Thyroid gland (tissue), 4 donors: Measurements from ENCODE around the gene GALR3. TPM values are rescaled to one million over a fixed set of nuclear protein-coding genes. Genes with fewer than 3 reads are reported as not detected.
A peak's percentile ranks its signal among the peaks of the same experiment; 100 is the strongest.

Experiments used
- DNase-seq, 2 donors: peaks; one replicate each; pipeline ENCODE4 v3.0.0-alpha.2; 2019
- H3K27ac ChIP-seq, 3 donors: fragments of 200-600 bp; sonication (generic); 1 replicate in 2 of 3; 2 replicates in 1 of 3; pipeline ENCODE4 v1.5.1; 2016 to 2019; ENCODE audit warnings: mild to moderate bottlenecking in 1 of 3, moderate library complexity in 1 of 3
- H3K27me3 ChIP-seq: fragments of 200-600 bp; sonication (generic); one replicate; pipeline ENCODE4 v1.5.1; 2019
- H3K36me3 ChIP-seq, 2 donors: fragments of 200-600 bp; sonication (generic); one replicate each; pipeline ENCODE4 v1.5.1; 2016 to 2019
- H3K4me1 ChIP-seq, 2 donors: fragments of 200-600 bp; sonication (generic); one replicate each; pipeline ENCODE4 v1.5.1; 2017 to 2019
- H3K4me3 ChIP-seq, 3 donors: fragments of 200-600 bp; sonication (generic); replicated peaks in 1 of 3; 1 replicate in 2 of 3; 2 replicates in 1 of 3; pipeline ENCODE4 v1.5.1; 2016; ENCODE audit warnings: mild to moderate bottlenecking in 1 of 3
- H3K9me3 ChIP-seq: fragments of 200-600 bp; sonication (generic); one replicate; pipeline ENCODE4 v1.5.1; 2017
- CTCF ChIP-seq, 6 experiments: fragments of 200-600 bp in 3 of 6; fragments of 450-650 bp in 3 of 6; sonication (generic) in 3 of 6; IDR thresholded peaks; one replicate each; pipeline ENCODE4 v1.5.1; 2016 to 2019; ENCODE audit warnings: antibody characterized with exemption in 6 of 6, mild to moderate bottlenecking in 2 of 6, inconsistent platforms in 1 of 6, moderate library complexity in 1 of 6
- POLR2A ChIP-seq, 2 donors: fragments of 450-650 bp; IDR thresholded peaks; one replicate each; pipeline ENCODE4 v1.6.1; 2017; ENCODE audit warnings: antibody characterized with exemption in 2 of 2, mild to moderate bottlenecking in 2 of 2, moderate library complexity in 1 of 2
- WGBS, 2 donors: methylation state at CpG; one replicate each; pipeline ENCODE4 v1.1.5; 2017; 5-methylcytosine and 5-hydroxymethylcytosine counted together
- intact Hi-C: fragments of 100-400 bp; cut with DNase I; formaldehyde crosslinking; loops from one replicate; pipeline ENCODE4 v1.15.1; 2023
- microRNA counts, 2 donors: library from miRNA; unstranded; fragments of <30 nt; microRNA quantifications; one replicate each; lab custom pipeline; 2016 to 2017
- microRNA-seq: library from miRNA; unstranded; fragments of <30 nt; microRNA quantifications from one replicate; pipeline ENCODE4, GENCODE V29; 2016
- small RNA-seq: library from RNA; depleted of rRNA; stranded (forward); fragments of <200 nt; gene quantifications from one replicate; pipeline ENCODE3, GENCODE V24; 2016
- total RNA-seq, 4 donors: library from RNA; depleted of rRNA; stranded (reverse); fragments of >200 nt; gene quantifications; one replicate each; pipeline ENCODE4 v1.2.3, GENCODE V29; 2016

Gene GALR3
- total RNA-seq, 4 donors from 2014 or later = not detected

GRCh38 chr22:37865510-37865909 is 42.3 kb downstream of the GALR3 start:
- peak; percentile 60 to 64 for DNase-seq
- Histone ChIP-seq H3K27ac (peak overlapping the region; percentile 59 to 78 (median 71)), H3K4me3 (no peak overlapping the region), H3K4me1 (peaks cover 30 to 68% of the 10 kb centered on the region in 2 donors), H3K27me3 (no peaks in the 10 kb centered on the region), H3K9me3 (no peaks in the 10 kb centered on the region), H3K36me3 (peaks cover 23 to 39% of the 10 kb centered on the region in 2 donors)
- intact Hi-C loops = no loop called here
- 28 to 42% methylated on average over 6 of the region's 6 CpGs for WGBS, 2 donors
- TF ChIP-seq POLR2A (IDR thresholded peaks at IDR 0.05) (no peak), CTCF (IDR thresholded peaks at IDR 0.05) (no peak)

- Histone ChIP-seq H3K36me3 (peaks cover 40 to 59% of the 10 kb centered on the region in 2 donors), H3K27me3 (no peaks in the 10 kb centered on the region), H3K27ac (peak overlapping the region in 1 of 3 donors; percentile 9), H3K9me3 (no peaks in the 10 kb centered on the region), H3K4me1 (peaks cover 12 to 35% of the 10 kb centered on the region in 2 donors), H3K4me3 (no peak overlapping the region)
- no peak for DNase-seq
- intact Hi-C loops = no loop called here
- no peak for TF ChIP-seq CTCF (IDR thresholded peaks at IDR 0.05)
- no peak for TF ChIP-seq POLR2A (IDR thresholded peaks at IDR 0.05)
- WGBS, 2 donors = 83 to 84% methylated on average over 7 of the region's 7 CpGs
These were observed 47.1 kb downstream of the GALR3 start for GRCh38 chr22:37870273-37870672.

MicroRNAs within 50 kb of the gene (microRNA counts, 767-probe panel; counts per million panel counts)
- microRNA hsa-miR-658 (lab: Ali Mortazavi, UCI) (0 counts per million in 2 donors), microRNA hsa-miR-659-3p (lab: Ali Mortazavi, UCI) (0 counts per million in 2 donors)

Small RNA genes lying within 50 kb of the gene (microRNA-seq; reads per million reads assigned to microRNA genes)
- not detected for gene MIR659

Small RNA genes lying within 50 kb of the gene (small RNA-seq; reads per million reads assigned to genes)
- not detected for gene MIR659

Other genes with a start within 250 kb of the GALR3 start
- gene LGALS2, start 243.3 kb upstream of the GALR3 start, total RNA-seq = not detected
- gene GGA1, start 214.5 kb upstream of the GALR3 start, total RNA-seq = 10 to 100 TPM; 46.2 to 90.5 (median 60.4) TPM
- gene SH3BP1, start 183.7 kb upstream of the GALR3 start, total RNA-seq = 10 to 100 TPM in 1 of 4 donors, 1 to 10 TPM in 2, under 1 TPM in 1; 0.81 to 10.1 (median 3.3) TPM
- gene PDXP, start 164.7 kb upstream of the GALR3 start, total RNA-seq = 10 to 100 TPM in 3 of 4 donors, 1 to 10 TPM in 1; 4.2 to 15.8 (median 12.3) TPM
- 100 to 1,000 TPM; 146 to 212 (median 188) TPM for gene LGALS1, start 147.7 kb upstream of the GALR3 start, total RNA-seq
- 10 to 100 TPM; 18.7 to 52.6 (median 47.6) TPM for gene NOL12, start 137.0 kb upstream of the GALR3 start, total RNA-seq
- 100 to 1,000 TPM; 120 to 150 (median 140) TPM for gene TRIOBP, start 126.3 kb upstream of the GALR3 start, total RNA-seq
- gene GCAT, start 15.4 kb upstream of the GALR3 start, total RNA-seq = 10 to 100 TPM; 30.4 to 59.1 (median 38.2) TPM
- gene ANKRD54, start 21.0 kb downstream of the GALR3 start, total RNA-seq = 10 to 100 TPM; 54.7 to 75.9 (median 61.5) TPM
- gene EIF3L, start 26.0 kb downstream of the GALR3 start, total RNA-seq = 100 to 1,000 TPM; 423 to 557 (median 455) TPM
- gene MICALL1, start 82.9 kb downstream of the GALR3 start, total RNA-seq = 10 to 100 TPM; 22.2 to 48.3 (median 30.8) TPM
- gene C22orf23, start 130.2 kb downstream of the GALR3 start, total RNA-seq = 1 to 10 TPM in 1 of 4 donors, under 1 TPM in 3; 0.59 to 1.7 (median 0.73) TPM
- 10 to 100 TPM; 19.7 to 88.9 (median 55.2) TPM for gene POLR2F, start 130.3 kb downstream of the GALR3 start, total RNA-seq
- under 1 TPM in 1 of 4 donors, not detected in 3; 0.34 TPM for gene SOX10, start 161.2 kb downstream of the GALR3 start, total RNA-seq
- 10 to 100 TPM; 52.2 to 81.4 (median 57.5) TPM for gene PICK1, start 234.0 kb downstream of the GALR3 start, total RNA-seq